Activated naive CD8-positive, alpha-beta T cell (primary cell): Measurements from ENCODE around the gene NTS.

Source experiments
- H3K27ac Mint-ChIP-seq: one replicate; pipeline ENCODE4 v1.8.0; 2021; ENCODE audit warnings: mixed read lengths
- H3K27me3 Mint-ChIP-seq: one replicate; pipeline ENCODE4 v1.8.0; 2021; ENCODE audit warnings: mixed read lengths
- H3K36me3 Mint-ChIP-seq: one replicate; pipeline ENCODE4 v1.8.0; 2021; ENCODE audit warnings: mixed read lengths
- H3K4me1 Mint-ChIP-seq: one replicate; pipeline ENCODE4 v1.8.0; 2021; ENCODE audit warnings: low read depth, mixed read lengths
- H3K4me3 Mint-ChIP-seq: one replicate; pipeline ENCODE4 v1.8.0; 2021; ENCODE audit warnings: mild to moderate bottlenecking, mixed read lengths
- H3K9me3 Mint-ChIP-seq: one replicate; pipeline ENCODE4 v1.8.0; 2021; ENCODE audit warnings: low read depth, mixed read lengths

NTS gene, protein sequence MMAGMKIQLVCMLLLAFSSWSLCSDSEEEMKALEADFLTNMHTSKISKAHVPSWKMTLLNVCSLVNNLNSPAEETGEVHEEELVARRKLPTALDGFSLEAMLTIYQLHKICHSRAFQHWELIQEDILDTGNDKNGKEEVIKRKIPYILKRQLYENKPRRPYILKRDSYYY

GRCh38 chr12:85874031-85874461 is at the start of gene NTS:
NTS (plus strand) TSS chr12:85874295; CDS start chr12:85874404, 109 bp downstream.
- H3K36me3 Mint-ChIP-seq = no peaks in the 10 kb centered on the region
- no peak within 1 kb of the TSS for H3K27ac Mint-ChIP-seq
- H3K27me3 Mint-ChIP-seq = no peaks in the 10 kb centered on the region
- no peak within 1 kb of the TSS for H3K4me3 Mint-ChIP-seq
- H3K4me1 Mint-ChIP-seq = no peaks in the 10 kb centered on the region
- H3K9me3 Mint-ChIP-seq = no peaks in the 10 kb centered on the region

GRCh38 chr12:85825746-85826145 is 48.3 kb upstream of the NTS start:
- no peak overlapping the region for H3K4me3 Mint-ChIP-seq
- no peaks in the 10 kb centered on the region for H3K36me3 Mint-ChIP-seq
- H3K9me3 Mint-ChIP-seq = peaks cover 3% of the 10 kb centered on the region
- no peak overlapping the region for H3K27ac Mint-ChIP-seq
- H3K4me1 Mint-ChIP-seq = no peaks in the 10 kb centered on the region
- H3K27me3 Mint-ChIP-seq = no peaks in the 10 kb centered on the region

GRCh38 chr12:85828576-85828975 is 45.5 kb upstream of the NTS start:
- Mint-ChIP-seq H3K4me1 (no peaks in the 10 kb centered on the region), H3K36me3 (no peaks in the 10 kb centered on the region), H3K4me3 (no peak overlapping the region), H3K9me3 (no peaks in the 10 kb centered on the region), H3K27ac (no peak overlapping the region), H3K27me3 (no peaks in the 10 kb centered on the region)

DNA sequence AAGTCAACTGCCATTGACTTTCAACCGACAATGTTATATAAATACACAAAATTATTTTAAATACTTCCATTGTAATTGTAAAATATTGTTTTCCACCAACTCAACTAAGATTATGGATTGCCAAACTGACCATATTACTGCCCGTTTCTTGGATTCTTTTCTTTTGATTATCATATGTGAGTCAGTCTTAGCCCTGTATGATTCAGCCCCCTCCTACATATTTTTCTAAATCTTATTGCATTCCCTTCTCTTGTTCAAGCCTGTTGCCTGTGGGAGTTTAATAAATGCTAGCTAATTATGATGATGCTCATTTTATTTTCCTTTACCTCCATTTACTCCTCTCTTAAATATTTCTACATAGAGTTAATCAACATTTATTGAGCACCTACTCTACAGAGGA is 44.7 kb upstream of the NTS start:
- Mint-ChIP-seq H3K27ac (no peak overlapping the region), H3K4me1 (no peaks in the 10 kb centered on the region), H3K27me3 (no peaks in the 10 kb centered on the region), H3K9me3 (no peaks in the 10 kb centered on the region), H3K4me3 (no peak overlapping the region), H3K36me3 (no peaks in the 10 kb centered on the region)

- Mint-ChIP-seq H3K4me3 (no peak overlapping the region), H3K4me1 (no peaks in the 10 kb centered on the region), H3K27me3 (no peaks in the 10 kb centered on the region), H3K27ac (no peak overlapping the region), H3K9me3 (no peaks in the 10 kb centered on the region), H3K36me3 (no peaks in the 10 kb centered on the region)
These were observed 42.6 kb upstream of the NTS start for GRCh38 chr12:85831327-85831990.

GRCh38 chr12:85833579-85833978 is 40.5 kb upstream of the NTS start:
- no peaks in the 10 kb centered on the region for H3K36me3 Mint-ChIP-seq
- H3K27me3 Mint-ChIP-seq = peaks cover 2% of the 10 kb centered on the region
- H3K27ac Mint-ChIP-seq = no peak overlapping the region
- no peaks in the 10 kb centered on the region for H3K9me3 Mint-ChIP-seq
- no peaks in the 10 kb centered on the region for H3K4me1 Mint-ChIP-seq
- no peak overlapping the region for H3K4me3 Mint-ChIP-seq

DNA sequence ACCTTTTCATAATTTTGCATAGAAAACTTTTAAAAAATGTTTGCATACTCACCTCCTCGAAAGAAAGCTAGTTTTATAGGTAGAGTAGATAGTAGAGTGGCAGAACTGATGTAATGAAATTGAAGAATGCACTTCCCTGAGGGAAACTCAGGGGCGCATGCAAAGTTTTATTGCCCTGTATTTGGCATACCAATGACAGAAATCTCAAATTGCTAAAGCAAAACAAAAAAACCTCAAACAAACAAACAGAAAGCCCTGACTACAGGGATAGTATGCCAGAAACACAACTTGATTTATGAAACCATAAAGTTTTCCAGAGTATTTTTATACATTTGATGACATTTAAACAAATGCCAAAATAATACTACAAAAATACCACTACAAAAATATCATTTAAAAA is 39.7 kb upstream of the NTS start:
- H3K4me1 Mint-ChIP-seq = no peaks in the 10 kb centered on the region
- no peak overlapping the region for H3K4me3 Mint-ChIP-seq
- no peaks in the 10 kb centered on the region for H3K9me3 Mint-ChIP-seq
- H3K27me3 Mint-ChIP-seq = peaks cover 2% of the 10 kb centered on the region
- no peaks in the 10 kb centered on the region for H3K36me3 Mint-ChIP-seq
- H3K27ac Mint-ChIP-seq = no peak overlapping the region

- Mint-ChIP-seq H3K4me1 (no peaks in the 10 kb centered on the region), H3K27ac (no peak overlapping the region), H3K4me3 (no peak overlapping the region), H3K27me3 (peaks cover 2% of the 10 kb centered on the region), H3K9me3 (no peaks in the 10 kb centered on the region), H3K36me3 (no peaks in the 10 kb centered on the region)
These were observed 38.5 kb upstream of the NTS start for GRCh38 chr12:85835426-85836196.

DNA sequence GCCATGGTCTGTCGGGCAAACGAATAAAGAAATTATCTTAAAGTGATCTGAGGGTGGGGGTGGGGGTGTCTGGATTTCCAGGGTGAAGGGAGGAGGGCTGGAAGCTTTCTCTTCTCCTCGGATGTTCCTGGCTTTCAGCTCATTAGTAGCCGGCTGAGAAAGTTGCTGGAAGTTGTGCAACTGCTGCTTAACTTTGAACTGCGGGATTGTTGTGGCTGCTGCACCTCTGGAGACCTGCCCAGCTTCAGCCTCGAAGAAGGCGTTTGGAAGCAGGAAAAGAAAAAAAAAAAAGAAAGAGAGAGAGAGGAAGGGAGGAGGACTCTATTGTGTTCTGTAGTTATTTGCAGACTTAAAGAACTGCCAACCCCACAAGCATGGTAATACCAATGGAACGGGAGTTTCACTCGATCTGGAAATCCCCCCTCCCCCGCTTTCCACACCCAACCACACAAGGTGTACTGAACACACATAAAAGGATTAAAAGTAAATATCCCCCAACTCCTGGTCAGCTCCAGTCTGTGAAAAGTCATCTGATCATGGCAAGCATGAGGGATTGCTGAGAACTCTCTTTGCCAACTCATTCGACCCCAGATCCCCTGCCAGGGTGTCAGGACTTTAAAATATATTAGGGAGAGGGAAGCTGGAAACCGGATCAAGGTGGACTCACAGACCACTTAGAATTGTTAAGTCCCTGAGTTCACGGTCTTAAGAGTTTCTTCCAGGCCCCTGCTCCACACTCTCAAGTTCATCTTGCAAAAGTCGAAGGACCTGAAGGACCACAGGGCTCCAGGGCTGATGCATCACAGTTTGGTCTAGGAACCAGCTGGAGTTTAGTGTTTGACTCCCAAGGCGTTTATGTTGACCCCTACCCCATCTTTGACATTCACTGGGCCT is 37.7 kb upstream of the NTS start, which contains the start of gene RASSF9:
Gene RASSF9 (minus strand): TSS at position 213 of the 894 bp plus-strand sequence. CDS start 208 bp downstream, at position 5.
- Mint-ChIP-seq H3K4me1 (no peaks in the 10 kb centered on the region), H3K4me3 (no peak within 1 kb of the TSS)

DNA sequence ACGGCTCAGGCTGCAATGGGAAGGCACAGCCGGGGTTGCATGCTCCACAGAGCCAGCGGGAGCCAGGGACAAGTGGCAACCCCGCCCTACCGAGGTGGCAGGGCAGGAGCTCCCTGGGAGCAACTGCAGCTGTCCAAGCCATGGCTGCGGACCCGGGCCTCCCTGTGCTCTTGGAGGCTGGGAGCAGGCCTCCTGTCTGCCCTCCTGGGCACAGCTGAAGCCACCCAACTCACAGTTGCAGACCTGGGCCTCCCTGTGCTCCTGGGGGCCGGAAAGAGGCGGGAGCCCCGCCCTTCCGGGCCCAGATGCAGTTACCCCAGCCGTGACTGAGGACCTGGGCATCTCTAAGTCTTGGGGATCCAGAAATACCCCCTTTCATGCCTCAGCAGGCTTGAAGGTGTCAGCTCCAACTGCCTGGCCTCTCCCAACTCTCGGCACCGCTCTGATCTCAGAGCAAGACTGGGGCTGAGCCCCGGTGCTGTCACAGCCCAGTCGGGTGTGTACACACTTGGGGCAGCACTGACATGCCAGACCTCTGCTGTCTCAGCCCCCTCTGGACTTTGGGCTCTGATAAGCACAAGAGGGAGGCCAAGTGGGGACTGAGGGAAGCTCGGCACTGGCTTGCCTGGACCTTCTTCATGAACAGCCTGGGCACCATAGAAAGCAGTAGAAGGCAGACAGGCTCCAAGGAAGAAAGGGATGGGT is 30.3 kb upstream of the NTS start:
- Mint-ChIP-seq H3K36me3 (no peaks in the 10 kb centered on the region), H3K27ac (no peak overlapping the region), H3K4me1 (no peaks in the 10 kb centered on the region), H3K9me3 (no peaks in the 10 kb centered on the region), H3K27me3 (no peaks in the 10 kb centered on the region), H3K4me3 (no peak overlapping the region)

More for the DNA sequence above, 37.7 kb upstream of the NTS start, which contains the start of gene RASSF9:
- Mint-ChIP-seq H3K27ac (no peak within 1 kb of the TSS), H3K27me3 (peaks cover 2% of the 10 kb centered on the region), H3K9me3 (no peaks in the 10 kb centered on the region), H3K36me3 (no peaks in the 10 kb centered on the region)

- Mint-ChIP-seq H3K4me3 (no peak overlapping the region), H3K4me1 (no peaks in the 10 kb centered on the region), H3K36me3 (no peaks in the 10 kb centered on the region), H3K27ac (no peak overlapping the region), H3K9me3 (no peaks in the 10 kb centered on the region), H3K27me3 (no peaks in the 10 kb centered on the region)
These were observed 24.8 kb upstream of the NTS start for GRCh38 chr12:85849344-85849743.

- Mint-ChIP-seq H3K27ac (no peak overlapping the region), H3K36me3 (no peaks in the 10 kb centered on the region), H3K4me3 (no peak overlapping the region), H3K4me1 (no peaks in the 10 kb centered on the region), H3K9me3 (no peaks in the 10 kb centered on the region), H3K27me3 (no peaks in the 10 kb centered on the region)
These were observed 18.8 kb upstream of the NTS start for GRCh38 chr12:85855305-85855704.

DNA sequence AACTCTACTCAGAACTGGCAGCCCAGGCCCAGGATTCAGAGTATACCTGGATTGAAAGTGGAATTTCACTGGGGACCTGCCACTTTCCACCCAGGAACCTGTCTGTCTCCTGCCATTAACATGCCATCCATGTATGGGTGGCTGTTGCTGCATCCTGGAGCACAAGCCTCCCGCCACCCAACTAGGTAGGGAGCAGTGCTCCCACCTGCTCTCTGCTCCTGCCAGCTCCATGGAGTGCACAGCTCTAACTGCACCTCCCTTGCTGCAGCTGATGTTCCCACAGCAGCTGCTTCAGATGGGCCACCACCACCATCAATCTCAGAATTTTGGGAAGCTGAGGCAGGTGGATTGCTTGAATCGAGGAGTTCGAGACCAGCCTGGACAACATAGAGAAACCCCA is 17.1 kb upstream of the NTS start:
- Mint-ChIP-seq H3K27me3 (no peaks in the 10 kb centered on the region), H3K36me3 (no peaks in the 10 kb centered on the region), H3K27ac (no peak overlapping the region), H3K9me3 (no peaks in the 10 kb centered on the region), H3K4me1 (no peaks in the 10 kb centered on the region), H3K4me3 (no peak overlapping the region)

DNA sequence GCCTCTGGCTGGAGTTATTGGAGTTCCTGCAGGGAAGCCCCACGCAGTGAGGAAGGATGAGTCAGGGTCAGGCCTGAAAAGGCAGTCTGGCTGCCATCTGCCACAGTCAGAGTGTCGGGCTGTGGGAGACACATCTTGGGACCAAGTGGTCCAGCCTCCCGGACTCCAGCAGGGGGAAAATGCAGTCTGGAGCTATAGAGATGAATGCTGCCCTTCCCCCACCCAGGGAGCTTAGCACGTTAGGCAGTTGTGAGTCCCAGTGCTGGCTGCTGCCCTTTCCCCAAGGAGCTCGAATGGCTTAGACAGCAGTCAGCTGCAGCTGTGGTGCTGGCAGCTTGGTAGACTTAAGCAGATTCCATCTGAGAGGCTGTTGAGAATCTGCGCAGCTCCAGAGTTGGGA is 8.2 kb upstream of the NTS start:
- Mint-ChIP-seq H3K27me3 (no peaks in the 10 kb centered on the region), H3K4me3 (no peak overlapping the region), H3K4me1 (no peaks in the 10 kb centered on the region), H3K9me3 (no peaks in the 10 kb centered on the region), H3K27ac (no peak overlapping the region), H3K36me3 (no peaks in the 10 kb centered on the region)
